NCI-H1417 treated with DMSO at 0.1 percent for 48 hours (cell line): ENCODE data around the gene SERINC5.
"Not testable (repeated sequence)": the region's sequence is repeated elsewhere in the genome, so short reads cannot be mapped to it uniquely, and the experiment has no call there.

ENCODE experiments used
- DNase-seq: peaks from one replicate; lab custom pipeline; 2025; lab: John Stamatoyannopoulos, UW

The SERINC5 gene

DNA sequence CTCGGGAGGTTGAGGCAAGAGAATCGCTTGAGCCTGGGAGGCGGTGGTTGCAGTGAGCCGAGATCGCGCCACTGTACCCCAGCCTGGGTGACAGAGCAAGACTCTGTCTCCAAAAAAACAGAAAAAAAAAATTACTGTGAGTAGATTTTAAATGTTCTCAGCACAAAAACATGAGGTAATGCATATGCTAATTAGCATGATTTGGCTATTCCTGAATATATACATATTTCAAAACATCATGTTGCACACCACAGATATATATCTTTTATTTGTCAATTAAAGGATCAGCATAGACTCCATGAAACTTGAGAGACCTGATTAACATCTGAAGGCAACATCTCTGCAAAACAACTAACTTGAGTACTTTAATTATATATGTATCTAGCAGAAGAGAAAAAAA lies 117.4 kb downstream of the SERINC5 start:
- DNase-seq, result no peak

DNA sequence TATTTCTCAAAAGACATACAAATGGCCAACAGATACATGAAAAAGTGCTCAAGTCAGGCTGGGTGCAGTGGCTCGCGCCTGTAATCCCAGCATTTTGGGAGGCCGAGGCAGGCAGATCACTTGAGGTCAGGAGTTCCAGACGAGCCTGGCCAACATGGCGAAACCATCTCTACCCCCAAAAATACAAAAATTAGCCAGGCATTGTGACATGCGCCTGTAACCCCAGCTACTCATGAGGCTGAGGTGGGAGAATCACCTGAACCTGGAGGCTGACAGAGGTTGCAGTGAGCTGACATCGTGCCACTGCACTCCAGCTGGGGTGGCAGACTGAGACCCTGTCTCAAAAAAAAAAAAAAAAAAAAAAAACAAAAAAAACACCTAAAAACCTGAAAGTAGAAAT lies 119.0 kb downstream of the SERINC5 start:
- DNase-seq, result not testable (repeated sequence)

DNA sequence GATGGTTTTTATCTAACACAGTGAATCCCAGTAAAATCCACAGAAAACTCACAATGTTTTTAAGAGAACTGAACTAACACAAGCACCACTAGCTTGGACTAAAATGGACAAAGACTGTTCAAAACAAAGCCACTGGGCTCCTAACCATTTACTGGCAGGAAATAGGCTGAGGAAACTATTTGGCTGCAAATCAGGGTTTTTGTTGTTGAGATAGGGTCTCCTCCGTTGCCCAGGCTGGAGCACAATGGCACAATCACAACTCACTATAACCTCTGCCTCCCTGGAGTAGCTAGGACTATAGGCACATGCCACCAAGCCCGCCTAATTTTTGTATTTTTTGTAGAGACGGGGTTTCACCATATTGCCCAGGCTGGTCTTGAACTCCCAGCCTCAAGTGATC lies 121.0 kb downstream of the SERINC5 start:
- DNase-seq, result no peak

DNA sequence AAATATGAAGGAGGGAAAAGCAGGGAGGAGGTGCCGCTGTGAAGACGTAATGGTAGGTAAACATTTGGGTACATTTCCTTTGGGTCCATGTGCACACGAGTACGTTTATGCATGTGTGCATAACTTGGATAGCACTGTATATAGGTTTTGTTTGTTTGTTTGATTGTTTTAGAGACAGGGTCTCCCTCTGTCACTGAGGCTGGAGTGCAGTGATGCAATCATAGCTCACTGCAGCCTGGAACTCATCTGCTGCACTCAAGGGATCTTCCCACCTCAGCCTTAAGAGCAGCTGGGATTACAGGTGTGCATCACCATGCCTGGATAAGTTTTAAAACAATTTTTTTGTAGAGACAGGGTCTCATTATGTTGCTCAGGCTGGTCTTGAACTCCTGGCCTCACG lies 126.7 kb downstream of the SERINC5 start:
- no peak for DNase-seq

DNA sequence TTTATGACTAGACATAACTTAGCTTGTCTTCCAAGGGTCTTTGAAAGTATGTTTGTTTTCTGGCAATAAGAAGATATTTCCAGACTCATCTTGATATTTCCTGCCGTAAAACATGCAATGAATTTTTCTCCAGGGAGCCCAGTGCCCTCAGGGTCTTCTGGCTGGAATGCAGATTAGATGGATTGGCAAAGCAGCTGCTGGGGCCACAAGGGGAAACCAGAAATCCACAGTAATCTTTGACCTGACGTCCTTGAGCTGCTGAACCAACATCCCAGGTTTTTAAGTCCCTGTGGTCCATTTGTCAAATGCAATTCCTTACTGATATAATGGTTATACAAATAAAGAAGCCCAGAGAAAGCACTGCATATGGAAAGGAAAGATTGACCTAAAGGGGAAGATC lies 127.7 kb downstream of the SERINC5 start:
- DNase-seq, result no peak

DNA sequence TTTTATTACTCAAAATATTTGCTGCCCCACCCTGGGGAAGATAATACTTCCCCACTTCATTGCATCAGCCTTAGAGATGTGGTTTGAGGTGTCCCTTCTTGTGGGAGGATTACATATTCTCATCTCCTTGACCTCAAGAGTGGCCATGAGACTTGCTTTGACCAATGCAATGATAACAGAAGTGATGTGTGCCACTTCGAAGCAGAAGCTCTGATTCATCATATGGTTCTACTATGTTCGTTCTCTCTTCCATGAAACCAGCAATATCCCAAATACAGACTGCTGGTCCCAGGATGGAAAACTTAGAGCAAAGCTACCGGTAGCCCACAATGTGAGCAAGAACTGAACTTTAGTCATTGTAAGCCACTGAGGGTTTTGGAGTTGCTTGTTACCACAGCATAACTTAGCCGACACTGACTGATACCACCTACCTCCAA lies 128.7 kb downstream of the SERINC5 start:
- no peak for DNase-seq

DNA sequence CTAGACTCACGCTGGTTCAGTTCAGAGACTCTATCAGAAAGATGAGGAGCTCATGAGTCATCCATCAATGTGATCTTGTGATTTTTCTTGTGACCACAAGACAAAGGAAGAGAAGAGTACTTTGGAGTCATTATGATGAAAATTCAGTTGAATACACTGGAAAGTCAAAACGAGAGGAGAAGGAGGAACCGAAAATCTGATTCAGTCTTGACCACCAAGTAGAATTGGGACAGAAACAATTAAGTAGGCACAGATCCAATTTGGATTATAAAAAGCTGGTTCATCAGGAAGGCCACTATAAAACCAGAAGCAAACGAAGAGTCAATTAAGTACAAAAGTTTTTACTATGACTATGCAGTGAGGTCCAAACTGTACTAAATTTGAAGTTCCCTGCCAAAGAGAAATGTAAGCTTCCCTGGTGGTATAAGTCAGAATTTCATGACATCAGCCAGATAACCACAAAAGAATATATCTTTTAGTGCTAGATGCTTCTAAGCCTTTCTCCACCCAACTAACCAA lies 129.8 kb downstream of the SERINC5 start:
- DNase-seq, result no peak

DNA sequence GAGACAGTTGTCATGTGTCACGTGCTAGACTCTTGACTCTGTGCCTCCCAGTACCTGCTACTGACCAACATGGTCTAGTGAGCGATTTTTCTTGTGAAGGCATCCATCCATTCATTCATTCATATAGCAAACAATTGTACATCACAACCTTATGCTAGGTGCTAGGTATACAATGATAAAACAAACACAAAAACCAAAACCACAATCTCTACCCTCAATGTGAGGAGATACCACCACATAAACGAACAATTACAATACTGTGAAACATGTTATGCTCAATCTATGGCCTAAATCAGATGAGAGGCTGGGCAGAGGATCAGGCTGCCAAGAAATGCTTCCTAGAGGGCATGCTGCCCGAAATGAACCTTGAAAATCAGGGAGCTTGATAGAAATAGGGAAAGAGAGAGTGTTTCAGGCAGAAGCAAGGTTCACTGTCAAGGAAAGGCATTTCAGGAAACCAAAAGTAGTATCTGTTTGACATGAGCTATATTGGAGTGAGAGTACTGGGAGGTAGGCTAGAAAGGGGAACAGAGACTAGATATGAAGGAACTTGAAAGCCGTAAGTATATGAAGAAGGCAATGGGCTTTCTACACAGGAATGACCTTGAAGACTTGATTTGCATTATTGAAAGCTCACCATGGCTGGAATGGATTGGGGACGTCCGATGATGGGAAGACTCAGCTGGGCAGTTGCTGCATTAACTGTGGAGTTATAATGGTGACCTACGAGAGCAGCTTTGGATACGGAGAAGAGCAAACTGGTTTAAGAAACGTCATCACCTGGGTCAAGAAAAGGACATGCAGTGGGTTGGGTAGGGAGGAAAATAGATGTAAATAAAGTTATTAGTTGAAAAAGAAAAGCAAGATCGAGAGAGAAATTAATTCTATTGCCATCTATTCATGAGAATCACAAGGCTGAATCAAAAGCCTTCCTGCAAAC lies 130.6 kb downstream of the SERINC5 start:
- no peak for DNase-seq

DNA sequence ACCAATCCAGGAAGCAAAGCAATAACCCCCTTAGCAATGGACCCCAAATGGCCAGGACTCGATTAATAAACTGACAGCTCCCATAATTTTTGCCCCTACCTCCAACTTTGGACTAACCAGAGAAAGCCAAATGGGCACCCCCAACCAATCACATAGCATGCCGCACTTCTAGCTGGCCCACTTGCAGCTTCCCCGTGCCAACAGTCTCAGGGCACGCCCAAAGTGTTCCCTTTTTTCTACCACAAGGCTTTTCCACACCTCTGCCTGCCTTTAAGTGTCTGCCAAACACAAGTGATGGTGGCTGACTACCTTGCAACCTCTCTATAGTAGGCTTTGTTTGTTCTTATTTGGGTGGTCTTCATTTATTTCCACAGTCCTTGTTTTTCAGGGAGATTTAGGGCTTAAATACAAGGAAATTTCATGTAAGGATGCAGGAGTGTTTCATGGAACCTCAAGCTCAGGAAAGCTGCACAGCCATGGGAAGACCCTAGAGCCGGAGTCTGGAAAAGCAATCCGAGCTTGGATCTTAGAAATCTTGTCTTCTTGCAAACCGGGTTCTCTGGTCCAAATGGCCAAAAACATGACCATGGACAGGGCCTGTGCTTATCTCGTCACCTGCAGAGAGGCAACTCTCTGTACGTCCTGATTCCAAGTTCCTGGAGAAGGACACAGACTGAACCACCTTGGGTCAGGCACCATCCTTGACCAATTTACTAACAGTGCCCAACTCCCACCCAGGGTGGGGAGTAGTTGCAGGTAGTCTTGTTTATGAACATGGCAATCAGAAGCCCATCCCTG lies 131.5 kb downstream of the SERINC5 start:
- DNase-seq, result no peak

DNA sequence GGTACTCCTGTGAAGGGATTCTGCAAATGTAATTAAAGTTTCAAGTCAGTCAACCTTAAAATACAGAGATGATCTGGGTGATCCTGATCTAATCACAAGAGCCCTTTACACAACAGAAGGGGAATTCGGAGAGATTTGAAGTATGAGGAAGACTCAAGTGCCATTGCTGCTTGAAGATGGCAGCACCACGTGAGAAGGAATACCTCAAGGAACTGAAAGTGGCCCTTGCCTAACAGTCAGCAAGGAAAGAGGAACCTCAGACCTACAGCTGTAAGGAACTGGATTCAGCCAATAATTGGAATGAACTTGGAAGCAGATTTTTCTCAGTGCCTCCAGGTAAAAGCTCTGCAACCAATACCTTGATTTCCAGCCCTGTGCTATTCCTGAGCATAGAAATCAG lies 133.3 kb downstream of the SERINC5 start:
- DNase-seq, result no peak

DNA sequence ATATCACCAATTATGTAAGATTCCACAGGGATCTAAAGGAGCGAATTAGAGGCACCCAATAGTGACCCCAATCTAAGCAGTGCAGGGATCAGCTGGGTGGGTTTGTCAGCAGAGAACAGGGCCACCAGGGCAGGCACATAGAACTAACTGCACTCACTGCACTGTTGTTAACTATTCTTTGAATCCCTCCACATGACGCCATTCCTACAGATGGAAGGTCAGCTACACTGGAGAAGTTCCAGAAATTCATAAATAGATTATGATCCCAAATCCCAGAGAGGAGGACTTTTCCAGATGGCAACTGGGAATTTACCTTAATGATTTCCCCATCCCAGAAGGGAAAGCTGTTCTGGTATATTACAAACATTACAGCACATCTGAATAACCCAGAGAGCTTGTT lies 136.5 kb downstream of the SERINC5 start:
- no peak for DNase-seq

DNA sequence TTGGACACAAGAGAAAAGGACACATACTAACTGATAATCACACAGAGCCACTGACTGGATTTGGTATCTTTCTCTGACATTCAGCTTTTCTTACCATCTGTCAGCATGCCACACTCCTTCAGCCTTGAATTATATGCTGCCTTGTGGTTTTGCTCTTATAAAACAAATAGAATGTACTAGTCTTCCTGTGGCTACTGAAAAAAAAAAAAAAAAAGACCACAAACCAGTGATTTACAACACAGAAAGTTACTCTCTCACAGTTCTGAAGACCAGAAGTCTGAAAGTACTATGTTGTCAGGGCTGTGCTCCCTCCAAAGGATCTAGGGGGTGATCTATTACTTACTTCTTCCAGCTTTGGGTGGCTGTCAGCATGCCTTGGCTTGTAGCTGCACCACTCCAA lies 138.4 kb downstream of the SERINC5 start:
- DNase-seq, result no peak

DNA sequence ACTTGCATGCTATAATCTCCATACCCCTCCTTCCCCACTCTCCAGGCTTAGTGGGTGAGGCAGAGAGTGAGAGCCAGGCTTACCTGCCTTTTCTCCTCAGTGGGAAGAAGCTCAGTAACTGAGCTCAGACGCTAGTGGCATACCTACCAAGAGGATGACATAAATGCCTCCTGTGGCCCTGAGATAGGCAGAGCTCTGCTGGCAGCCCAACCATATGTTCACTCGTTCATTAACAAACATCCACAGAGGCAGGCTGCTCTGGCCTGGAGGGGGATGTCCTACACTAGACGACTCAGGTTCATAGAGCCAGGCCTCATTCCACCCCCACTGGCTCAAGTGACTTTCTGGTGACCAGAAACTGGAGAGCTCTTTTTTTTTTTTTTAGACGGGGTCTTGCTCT lies 139.4 kb downstream of the SERINC5 start:
- DNase-seq, result no peak

DNA sequence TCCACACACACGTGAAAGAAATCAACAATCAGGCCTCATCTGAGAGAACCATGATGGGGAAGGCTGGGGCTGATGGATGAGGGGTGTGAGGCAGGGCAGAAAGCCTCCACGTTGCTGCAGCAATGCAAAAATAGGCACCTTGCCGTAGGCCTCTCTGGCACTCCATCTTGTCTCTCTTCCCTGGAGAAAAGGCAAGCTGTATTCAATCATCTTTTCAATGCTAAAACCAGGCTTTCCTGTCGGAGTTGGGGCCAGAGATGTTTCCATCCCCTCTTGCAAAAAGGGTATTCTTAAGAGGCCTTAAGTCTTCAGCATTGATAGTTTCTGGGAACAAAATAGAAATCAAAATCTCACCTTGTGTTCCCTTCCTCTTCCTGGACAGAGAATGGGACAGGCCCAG lies 139.8 kb downstream of the SERINC5 start:
- DNase-seq, result no peak

DNA sequence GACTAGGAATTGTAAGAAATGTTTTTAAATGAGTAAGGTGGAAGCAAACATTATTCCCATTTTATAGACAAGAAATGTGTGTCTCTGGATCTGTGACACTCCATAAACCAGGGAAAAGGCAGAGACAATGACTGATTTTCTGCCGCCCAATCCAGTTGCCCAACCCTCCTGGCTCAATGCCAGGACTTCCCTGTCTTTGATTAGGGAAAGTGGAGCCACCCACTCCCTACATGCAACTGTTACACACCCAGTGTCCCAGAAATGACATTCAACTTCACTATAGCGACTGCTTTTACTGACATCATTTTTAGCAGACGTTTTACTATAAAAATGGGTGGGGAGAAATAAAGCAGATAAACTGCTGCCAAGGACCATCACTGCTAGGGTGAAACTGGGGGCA lies 141.0 kb downstream of the SERINC5 start:
- no peak for DNase-seq

DNA sequence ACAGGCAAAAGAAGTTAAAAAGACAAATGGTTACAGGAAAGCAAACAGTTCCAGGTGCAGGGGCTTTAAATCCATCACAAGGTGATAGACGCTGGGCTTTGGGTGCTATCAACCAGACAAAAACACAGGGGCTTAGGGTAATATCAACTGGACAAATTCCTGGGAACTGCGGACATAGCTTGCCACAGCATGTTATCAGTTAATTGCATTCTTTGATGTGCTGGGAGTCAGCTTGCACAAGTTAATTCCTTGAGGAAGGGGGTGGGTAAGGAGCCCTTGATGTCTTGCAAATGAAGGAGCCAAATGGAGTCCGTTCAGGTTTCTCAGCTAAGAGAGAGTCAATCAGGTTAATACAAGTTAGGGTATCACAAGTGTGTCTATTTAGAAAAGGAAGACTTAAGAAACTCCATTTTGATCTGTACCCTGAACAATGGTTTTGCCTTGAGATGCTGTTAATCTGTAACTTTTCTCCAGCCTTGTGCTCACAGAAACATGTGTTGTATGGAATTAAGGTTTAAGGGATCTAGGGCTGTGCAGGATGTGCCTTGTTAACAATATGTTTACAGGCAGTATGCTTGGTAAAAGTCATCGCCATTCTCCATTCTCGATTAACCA lies 144.4 kb downstream of the SERINC5 start:
- DNase-seq, result not testable (repeated sequence)

DNA sequence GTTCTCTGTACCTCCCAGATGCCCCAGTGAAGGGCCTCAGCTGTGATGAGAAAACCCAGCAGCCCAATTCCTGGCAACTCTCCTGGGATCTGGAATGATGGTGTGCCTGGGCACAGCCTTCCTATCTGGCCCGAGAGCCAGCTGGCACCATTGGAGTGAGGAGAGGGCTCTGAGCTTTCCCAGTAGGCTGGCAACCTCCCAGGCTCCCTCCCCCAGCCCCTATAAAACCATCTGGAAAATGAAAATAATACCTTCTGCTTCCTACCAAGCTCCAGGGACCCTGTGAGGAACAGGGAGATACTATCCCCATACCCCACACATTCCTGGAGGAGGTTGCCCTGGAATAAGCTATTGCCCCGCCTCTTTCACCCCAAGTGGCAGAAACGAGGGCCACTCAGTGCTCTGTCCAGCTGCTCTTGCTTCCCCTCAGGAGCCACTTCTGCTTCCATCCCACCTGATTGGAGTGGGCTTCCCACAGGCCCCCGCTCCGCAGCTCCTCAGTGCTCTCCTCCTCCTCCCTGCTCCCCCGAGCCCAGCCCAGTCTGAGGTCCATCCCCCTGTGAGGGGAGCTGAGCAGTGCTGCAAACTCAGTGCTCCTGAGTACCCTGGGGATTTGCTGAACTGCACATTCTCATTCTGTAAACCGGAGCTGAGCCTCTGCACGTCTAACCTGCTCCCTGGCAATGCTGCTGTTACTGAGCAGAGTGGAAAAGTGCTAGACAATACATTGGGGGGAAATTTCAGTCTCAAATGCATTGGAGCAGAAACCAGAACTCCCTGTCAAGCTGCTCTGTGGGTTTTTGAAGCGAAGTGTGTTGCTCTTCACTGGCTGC lies 146.0 kb downstream of the SERINC5 start:
- no peak for DNase-seq

DNA sequence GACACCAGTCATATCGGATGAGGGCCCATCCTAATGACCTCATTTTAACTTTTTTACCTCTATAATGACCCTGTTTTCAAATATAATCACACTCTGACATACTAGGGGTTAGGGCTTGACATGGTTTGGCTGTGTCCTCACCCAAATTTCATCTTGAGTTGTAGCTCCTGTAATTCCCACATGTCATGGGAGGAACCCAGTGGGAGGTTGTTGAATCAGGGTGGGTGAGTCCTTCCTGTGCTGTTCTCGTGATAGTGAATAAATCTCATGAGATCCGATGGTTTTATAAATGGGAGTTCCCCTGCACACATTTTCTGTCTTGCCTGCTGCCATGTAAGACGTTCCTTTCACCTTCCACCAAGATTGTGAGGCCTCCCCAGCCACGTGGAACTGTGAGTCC lies 148.9 kb downstream of the SERINC5 start:
- no peak for DNase-seq

DNA sequence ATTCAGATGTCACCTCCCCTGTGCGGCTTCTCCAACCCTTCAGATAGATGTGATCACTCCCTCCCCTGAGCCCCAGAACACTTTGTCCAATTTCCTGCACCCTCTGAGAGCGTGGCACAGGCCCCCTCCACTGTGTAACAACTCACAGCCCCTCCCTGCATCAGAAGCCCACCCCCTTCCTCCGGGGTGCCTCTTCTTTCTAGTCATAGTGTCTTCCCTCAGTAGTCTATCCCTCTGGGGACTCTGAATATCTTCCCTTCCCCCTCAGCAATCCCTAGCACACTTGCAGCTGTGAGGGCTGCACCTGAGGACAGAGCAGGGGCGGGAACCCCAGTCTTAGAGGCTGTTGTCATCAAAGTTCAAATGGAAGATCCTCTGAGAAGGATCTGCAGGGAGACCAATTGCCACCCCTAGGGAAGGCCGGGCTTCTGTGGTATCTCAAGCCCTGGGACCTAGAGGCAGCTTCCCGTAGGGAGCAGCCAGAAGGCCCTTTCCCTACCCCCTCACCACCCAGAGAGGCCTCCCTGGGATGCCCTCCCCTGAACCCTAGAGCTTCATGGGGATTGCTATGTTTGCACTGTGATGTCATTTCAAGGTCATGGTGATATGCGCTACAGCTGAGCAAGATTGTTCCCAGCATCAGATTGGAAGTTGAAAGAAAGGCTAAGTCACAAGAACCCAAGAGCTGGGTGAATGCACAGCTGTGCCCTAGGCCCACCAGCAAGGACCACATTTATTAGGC lies 150.0 kb downstream of the SERINC5 start:
- DNase-seq, result no peak

DNA sequence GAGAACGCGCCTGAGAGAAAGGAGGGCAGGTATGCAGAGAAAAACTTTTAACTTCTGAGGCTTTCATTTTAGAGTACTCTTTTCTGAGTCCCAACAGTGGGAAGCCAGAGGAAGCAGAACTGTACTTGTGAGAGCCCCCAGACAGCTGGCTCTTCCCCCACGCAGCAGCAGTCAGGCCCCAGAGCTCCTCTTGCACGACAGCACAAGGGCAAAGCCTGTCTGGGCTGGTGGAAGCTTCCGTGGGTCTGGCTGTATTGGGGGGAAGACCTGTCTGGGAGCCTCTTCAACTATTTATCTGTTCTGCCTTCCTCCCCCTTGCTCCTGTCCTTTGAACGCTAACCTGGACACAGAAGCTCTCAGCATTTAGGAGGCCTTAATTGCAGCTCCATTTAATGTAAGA lies 152.5 kb downstream of the SERINC5 start:
- DNase-seq, result no peak

DNA sequence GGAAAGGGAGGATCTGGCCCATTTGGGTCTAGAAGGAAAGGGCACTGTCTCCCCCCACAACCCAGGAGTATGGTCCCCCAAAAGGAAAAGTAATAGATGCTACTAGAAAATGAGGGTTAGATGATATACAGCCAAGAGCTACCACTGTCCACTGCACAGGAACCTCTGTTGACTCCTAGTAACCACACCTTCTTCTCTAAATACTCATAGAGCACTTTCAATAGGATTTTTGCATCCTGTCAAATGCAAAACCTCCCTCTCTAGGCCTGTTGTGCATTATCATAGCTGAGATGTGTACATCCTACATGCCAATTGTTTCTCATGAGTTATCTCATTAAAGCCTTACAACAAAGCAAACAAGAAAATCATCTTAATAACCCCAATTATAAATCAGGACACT lies 153.9 kb downstream of the SERINC5 start:
- no peak for DNase-seq
